ENCODE measurements around the gene STK24.

The STK24 gene

GRCh38 chr13:98528663-98529064, 48.2 kb downstream of the STK24 start:
- no peak for DNase-seq

GRCh38 chr13:98527526-98527925, 49.4 kb downstream of the STK24 start:
- DNase-seq = no peak

GRCh38 chr13:98526182-98526512, 50.8 kb downstream of the STK24 start:
- DNase-seq = no peak

GRCh38 chr13:98525456-98526181, 51.3 kb downstream of the STK24 start:
- DNase-seq = no peak

- DNase-seq = no peak
Observed at GRCh38 chr13:98524793-98525192, 52.1 kb downstream of the STK24 start.

- no peak for DNase-seq
Observed at GRCh38 chr13:98524391-98524790, 52.5 kb downstream of the STK24 start.

GRCh38 chr13:98523455-98524102, 53.3 kb downstream of the STK24 start:
- DNase-seq = no peak

- no peak for DNase-seq
Observed at GRCh38 chr13:98522371-98522770, 54.5 kb downstream of the STK24 start.

- DNase-seq = no peak
Observed at GRCh38 chr13:98521461-98522247, 55.3 kb downstream of the STK24 start.

- no peak for DNase-seq
Observed at GRCh38 chr13:98520674-98521449, 56.0 kb downstream of the STK24 start.

GRCh38 chr13:98519976-98520375, 56.9 kb downstream of the STK24 start:
- DNase-seq = no peak

- DNase-seq = no peak
Observed at GRCh38 chr13:98517576-98518310, 59.2 kb downstream of the STK24 start.

GRCh38 chr13:98515818-98516465, 61.0 kb downstream of the STK24 start:
- no peak for DNase-seq

- DNase-seq = no peak
Observed at GRCh38 chr13:98514288-98514687, 62.6 kb downstream of the STK24 start.

- DNase-seq = no peak
Observed at GRCh38 chr13:98513837-98514236, 63.1 kb downstream of the STK24 start.

GRCh38 chr13:98512774-98513665, 63.9 kb downstream of the STK24 start:
- no peak for DNase-seq

- no peak for DNase-seq
Observed at GRCh38 chr13:98511435-98511834, 65.5 kb downstream of the STK24 start.

- no peak for DNase-seq
Observed at GRCh38 chr13:98510156-98510509, 66.8 kb downstream of the STK24 start.

- DNase-seq = peak; percentile 99
Observed at GRCh38 chr13:98509271-98510155, 67.4 kb downstream of the STK24 start.

GRCh38 chr13:98508685-98509084, 68.2 kb downstream of the STK24 start:
- DNase-seq = no peak

Data from hematopoietic multipotent progenitor cell treated with erythropoietin and hydrocortisone succinate and interleukin-3 and kit ligand, for 4 days (in vitro differentiated cells).